ENCODE data around the gene MSX2. TPM values are rescaled to one million over a fixed set of nuclear protein-coding genes. Genes with fewer than 3 reads are reported as not detected.
A peak's percentile ranks its signal among the peaks of the same experiment; 100 is the strongest.

The MSX2 gene
- total RNA-seq, 2 donors from 2014 or later: not detected

DNA sequence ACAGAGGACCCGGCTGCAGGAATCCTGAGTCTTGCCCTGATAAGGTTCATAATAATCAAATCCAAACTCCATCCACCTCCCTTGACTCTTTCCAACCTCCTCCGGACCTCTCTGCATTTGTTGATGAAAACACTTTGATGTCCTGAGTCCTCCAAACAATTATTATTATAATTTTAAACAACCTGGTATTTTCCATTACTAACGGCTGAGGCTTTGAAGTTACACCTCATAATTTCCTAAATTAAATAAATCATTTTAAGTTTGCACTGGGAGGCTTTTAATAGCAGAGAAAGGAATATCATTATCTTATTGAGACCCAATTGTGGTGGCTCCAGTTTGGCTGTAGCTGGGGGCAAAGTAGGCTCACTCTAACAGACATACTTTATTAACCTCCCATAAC lies 9.5 kb downstream of the MSX2 start:
- Histone ChIP-seq H3K9me3 (no peaks in the 10 kb centered on the region), H3K27me3 (peaks cover 0 to 12% of the 10 kb centered on the region in 2 donors), H3K4me1 (peaks cover 19% of the 10 kb centered on the region), H3K27ac (no peak overlapping the region), H3K4me3 (no peak overlapping the region), H3K36me3 (replicated peaks in 1 of 2; ENCODE audit: insufficient read depth in 1 of 2, low read depth in 2 of 2) (no peaks in the 10 kb centered on the region)
- ATAC-seq (no peak), DNase-seq (no peak)
- TF ChIP-seq, protein P1, sequence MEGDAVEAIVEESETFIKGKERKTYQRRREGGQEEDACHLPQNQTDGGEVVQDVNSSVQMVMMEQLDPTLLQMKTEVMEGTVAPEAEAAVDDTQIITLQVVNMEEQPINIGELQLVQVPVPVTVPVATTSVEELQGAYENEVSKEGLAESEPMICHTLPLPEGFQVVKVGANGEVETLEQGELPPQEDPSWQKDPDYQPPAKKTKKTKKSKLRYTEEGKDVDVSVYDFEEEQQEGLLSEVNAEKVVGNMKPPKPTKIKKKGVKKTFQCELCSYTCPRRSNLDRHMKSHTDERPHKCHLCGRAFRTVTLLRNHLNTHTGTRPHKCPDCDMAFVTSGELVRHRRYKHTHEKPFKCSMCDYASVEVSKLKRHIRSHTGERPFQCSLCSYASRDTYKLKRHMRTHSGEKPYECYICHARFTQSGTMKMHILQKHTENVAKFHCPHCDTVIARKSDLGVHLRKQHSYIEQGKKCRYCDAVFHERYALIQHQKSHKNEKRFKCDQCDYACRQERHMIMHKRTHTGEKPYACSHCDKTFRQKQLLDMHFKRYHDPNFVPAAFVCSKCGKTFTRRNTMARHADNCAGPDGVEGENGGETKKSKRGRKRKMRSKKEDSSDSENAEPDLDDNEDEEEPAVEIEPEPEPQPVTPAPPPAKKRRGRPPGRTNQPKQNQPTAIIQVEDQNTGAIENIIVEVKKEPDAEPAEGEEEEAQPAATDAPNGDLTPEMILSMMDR (IDR thresholded peaks at IDR 0.05): no peak
- WGBS, 2 donors: 10 to 14% methylated on average over 3 of the region's 3 CpGs
- intact Hi-C loops (cut with DNase I): no loop called here

GRCh38 chr5:174734571-174735497 lies 10.5 kb downstream of the MSX2 start:
- no peak overlapping the region for H3K27ac ChIP-seq
- no peak overlapping the region for H3K4me3 ChIP-seq
- WGBS, 2 donors: 7 to 9% methylated on average over 17 to 22 of the region's 22 CpGs
- H3K4me1 ChIP-seq: peaks cover 19% of the 10 kb centered on the region
- no peaks in the 10 kb centered on the region for H3K9me3 ChIP-seq
- H3K36me3 ChIP-seq (replicated peaks in 1 of 2; ENCODE audit: insufficient read depth in 1 of 2, low read depth in 2 of 2): no peaks in the 10 kb centered on the region
- intact Hi-C loops (cut with DNase I): no loop called here
- TF ChIP-seq, protein P1 (IDR thresholded peaks at IDR 0.05): no peak
- no peak for TF ChIP-seq POLR2A (IDR thresholded peaks at IDR 0.05)
- ATAC-seq (no peak), DNase-seq (no peak)
- peaks cover 0 to 12% of the 10 kb centered on the region in 2 donors for H3K27me3 ChIP-seq

- intact Hi-C loops (cut with DNase I): no loop called here
- no peaks in the 10 kb centered on the region for H3K36me3 ChIP-seq (replicated peaks in 1 of 2; ENCODE audit: insufficient read depth in 1 of 2, low read depth in 2 of 2)
- no peak for TF ChIP-seq POLR2A (IDR thresholded peaks at IDR 0.05)
- TF ChIP-seq, protein P1 (IDR thresholded peaks at IDR 0.05): peak; percentile 32 to 63 (median 53)
- peaks cover 19% of the 10 kb centered on the region for H3K4me1 ChIP-seq
- H3K4me3 ChIP-seq: no peak overlapping the region
- no peak overlapping the region for H3K27ac ChIP-seq
- H3K27me3 ChIP-seq: peaks cover 0 to 12% of the 10 kb centered on the region in 2 donors
- ATAC-seq (no peak), DNase-seq (peak in 3 of 4 donors; percentile 38 to 49 (median 41))
- WGBS, 2 donors: 0 to 1% methylated on average over 16 to 54 of the region's 54 CpGs
- H3K9me3 ChIP-seq: no peaks in the 10 kb centered on the region
Observed at GRCh38 chr5:174735498-174736330, 11.3 kb downstream of the MSX2 start.

GRCh38 chr5:174736331-174736721 lies 11.9 kb downstream of the MSX2 start:
- no peak for TF ChIP-seq POLR2A (IDR thresholded peaks at IDR 0.05)
- TF ChIP-seq, protein P1 (IDR thresholded peaks at IDR 0.05): no peak
- H3K4me3 ChIP-seq: no peak overlapping the region
- DNase-seq (no peak), ATAC-seq (no peak)
- no peaks in the 10 kb centered on the region for H3K36me3 ChIP-seq (replicated peaks in 1 of 2; ENCODE audit: insufficient read depth in 1 of 2, low read depth in 2 of 2)
- H3K4me1 ChIP-seq: peaks cover 19% of the 10 kb centered on the region
- H3K27ac ChIP-seq: no peak overlapping the region
- H3K9me3 ChIP-seq: no peaks in the 10 kb centered on the region
- peaks cover 0 to 11% of the 10 kb centered on the region in 2 donors for H3K27me3 ChIP-seq
- intact Hi-C loops (cut with DNase I): no loop called here
- WGBS, 2 donors: 11 to 27% methylated on average over 4 of the region's 4 CpGs

Measured in body of pancreas (tissue), 4 donors.